NCI-H446 (cell line): ENCODE results near the gene CAMKK1.

ENCODE experiments used
- DNase-seq, 2 experiments: peaks; one replicate each; lab custom pipeline; 2025; lab: John Stamatoyannopoulos, UW

The CAMKK1 gene

GRCh38 chr17:3918372-3919122, 25.7 kb upstream of the CAMKK1 start:
- DNase-seq, result no peak

- no peak for DNase-seq
Observed at GRCh38 chr17:3917391-3917931, 24.6 kb upstream of the CAMKK1 start.

DNA sequence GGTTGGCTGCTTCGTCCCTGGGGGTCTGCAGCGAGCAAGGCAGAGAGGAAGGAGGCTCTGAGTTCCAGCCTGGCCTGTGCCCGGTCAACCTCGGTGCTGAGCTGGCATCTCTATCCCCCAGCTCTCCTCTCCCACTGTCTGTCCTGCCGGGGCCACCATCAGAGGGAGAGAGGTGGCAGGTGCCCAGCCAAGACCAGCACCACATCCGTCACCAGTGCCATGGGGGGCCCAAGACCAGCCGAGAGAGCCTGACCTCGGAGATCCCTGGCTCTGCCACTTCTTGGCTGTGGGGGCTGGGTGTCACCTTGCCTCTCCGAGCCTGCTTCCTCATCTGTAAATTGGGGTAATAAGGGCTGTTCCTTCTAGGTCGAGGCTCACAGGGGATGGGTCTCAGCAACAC, 24.0 kb upstream of the CAMKK1 start:
- DNase-seq, result no peak

GRCh38 chr17:3915995-3916696, 23.3 kb upstream of the CAMKK1 start, which contains the start of gene P2RX1:
P2RX1 (minus strand) TSS chr17:3916465; CDS start chr17:3916225, 240 bp downstream.
- no peak for DNase-seq

- DNase-seq, result no peak
Observed at GRCh38 chr17:3915581-3915994, 22.7 kb upstream of the CAMKK1 start.

DNA sequence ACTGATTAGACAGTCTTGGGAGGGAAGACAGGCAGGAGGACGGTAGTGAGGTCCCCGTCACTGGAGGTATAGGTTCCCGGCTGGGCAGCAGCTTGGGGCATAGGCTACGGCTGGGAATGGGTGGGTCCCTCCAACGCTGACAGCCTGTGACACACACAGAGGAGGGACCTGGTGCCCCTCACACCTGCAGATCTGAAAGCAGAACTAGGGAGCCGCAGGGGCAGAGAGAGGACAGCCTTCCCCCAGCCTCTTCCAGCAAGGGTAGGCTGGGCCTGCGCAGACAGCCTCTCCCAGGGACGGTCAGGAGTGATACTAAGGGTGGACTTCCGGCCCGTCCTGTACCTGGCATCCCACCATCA, 21.4 kb upstream of the CAMKK1 start:
- no peak for DNase-seq

DNA sequence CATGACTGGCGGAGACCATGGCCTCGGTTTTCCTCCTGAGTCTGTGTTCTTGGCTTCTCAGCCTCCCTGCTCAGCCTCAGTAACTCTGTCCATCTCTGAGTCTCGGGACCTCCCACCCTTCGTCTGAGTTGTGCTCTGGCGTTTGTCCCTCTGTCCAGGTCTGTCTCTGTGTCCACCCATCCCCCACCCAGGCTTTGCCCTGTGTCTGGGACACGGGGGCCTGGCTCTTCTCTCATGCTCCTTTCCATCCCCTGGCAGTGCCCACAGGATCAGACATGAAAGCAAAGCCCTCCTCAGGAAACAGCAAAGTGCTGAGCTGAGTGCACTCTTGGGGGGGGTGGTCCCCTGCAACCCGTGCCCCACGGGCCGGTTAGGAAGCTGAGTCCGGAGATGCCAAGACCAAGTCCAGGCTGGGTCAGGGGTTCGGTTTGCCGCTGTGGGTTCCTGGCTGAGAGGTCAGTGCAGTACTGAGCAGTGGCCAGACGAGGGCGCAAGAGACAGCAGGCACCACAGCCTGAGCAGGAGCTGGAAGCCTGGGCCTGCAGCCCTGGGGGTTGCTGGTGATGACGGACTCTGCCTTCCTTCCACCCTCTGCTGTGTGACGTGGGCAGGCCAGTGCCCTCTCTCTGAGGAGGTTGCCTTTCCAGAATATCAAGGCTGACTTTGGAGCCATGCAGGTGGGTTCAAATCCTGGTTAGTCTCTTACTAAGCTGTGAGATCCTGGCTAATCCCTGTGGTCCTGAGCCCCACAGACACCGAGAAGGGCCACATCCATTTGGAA, 20.9 kb upstream of the CAMKK1 start:
- peak; percentile 33 to 65 for DNase-seq

DNA sequence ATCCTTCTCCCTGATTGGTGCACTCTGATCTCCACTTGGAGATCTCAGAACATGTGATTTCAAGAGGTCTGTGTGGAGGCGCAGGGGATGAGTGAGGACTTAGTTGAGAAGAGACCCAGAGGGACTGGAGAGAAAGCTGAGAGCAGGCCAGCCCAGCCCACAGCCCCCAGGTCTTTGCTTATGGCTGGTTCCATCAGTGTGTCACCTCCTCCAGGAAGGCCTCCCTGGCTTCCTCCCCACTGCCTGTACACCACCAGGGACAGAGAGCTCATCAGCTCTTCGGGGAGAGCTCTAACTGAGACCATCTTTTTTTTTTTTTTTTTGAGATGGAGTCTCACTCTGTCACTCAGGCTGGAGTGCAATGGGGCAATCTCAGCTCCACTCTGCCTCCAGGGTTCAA, 20.0 kb upstream of the CAMKK1 start:
- no peak for DNase-seq

DNA sequence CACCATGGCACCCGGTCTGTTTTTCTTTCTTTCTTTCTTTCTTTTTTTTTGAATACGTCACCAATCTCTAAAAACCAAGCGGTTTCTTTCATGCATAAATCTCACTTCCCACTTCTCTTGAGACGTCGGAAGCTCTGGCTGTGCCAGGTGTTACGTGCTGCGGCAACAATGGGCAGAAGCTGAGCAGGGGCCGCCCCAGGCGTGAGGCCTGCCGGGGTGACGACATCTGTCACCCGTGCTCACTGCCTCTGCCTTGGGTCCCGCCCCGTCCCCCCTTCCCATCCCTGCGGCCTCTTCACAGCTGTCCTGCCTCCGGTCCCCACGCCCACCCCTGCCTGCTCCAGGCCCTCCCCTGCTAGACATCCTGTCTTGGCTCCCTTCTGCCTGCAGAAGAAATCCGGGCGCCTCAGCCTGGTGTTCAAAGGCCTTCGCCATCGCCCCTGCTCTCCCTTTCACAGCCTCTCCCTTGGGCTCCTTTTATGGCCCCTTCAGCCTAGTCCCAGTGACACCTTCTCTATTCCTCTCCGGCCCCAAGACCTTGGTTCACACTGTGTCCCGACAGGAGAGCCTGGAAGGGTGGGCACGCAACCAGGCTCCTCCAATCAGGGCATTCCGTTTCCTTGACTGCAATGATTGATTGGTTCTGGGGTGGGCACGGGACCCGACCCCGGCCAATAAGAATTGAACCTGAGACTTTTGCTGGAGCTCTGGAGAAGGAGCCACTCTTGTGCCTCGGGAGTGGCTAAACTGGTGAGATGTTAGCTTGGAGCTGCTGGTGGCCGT, 18.6 kb upstream of the CAMKK1 start:
- DNase-seq, result no peak

DNA sequence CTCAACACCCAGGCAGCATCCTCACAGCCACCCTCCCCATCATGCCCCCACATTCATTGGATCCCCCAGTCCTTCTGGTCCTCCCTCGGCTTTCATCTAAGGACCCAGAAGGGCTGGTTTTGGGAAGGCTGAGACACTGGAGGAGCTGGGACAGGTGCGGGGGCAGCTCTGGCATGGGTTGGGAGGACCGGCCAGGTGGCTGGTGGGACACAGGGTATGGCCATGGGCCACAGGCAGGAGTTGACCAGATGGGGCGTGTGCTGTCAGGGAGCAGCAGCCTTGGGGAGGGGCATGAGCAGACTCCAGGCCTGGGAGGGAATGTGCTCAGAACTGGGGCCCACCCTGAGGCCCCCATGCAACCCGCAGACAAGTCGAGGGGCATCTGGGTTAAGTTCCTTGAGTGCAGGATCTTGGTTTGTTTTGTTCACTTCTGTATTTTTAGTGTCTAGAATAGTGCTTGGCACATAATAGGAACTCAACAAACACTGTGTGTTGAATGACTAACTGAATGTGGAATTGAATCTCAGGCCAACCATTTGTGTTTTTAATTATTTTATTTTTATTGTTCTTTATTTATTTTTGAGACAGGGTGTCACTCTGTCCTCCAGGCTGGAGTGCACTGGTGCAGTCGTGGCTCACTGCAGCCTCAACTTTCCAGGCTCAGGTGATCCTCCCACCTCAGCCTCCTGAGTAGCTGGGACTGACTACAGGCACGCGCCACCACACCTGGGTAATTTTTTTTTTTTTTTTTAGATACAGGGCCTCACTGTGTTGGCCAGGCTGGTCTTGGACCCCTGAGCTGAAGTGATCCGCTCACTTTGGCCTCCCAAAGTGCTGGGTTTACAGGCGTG, 17.8 kb upstream of the CAMKK1 start:
- DNase-seq, result no peak

DNA sequence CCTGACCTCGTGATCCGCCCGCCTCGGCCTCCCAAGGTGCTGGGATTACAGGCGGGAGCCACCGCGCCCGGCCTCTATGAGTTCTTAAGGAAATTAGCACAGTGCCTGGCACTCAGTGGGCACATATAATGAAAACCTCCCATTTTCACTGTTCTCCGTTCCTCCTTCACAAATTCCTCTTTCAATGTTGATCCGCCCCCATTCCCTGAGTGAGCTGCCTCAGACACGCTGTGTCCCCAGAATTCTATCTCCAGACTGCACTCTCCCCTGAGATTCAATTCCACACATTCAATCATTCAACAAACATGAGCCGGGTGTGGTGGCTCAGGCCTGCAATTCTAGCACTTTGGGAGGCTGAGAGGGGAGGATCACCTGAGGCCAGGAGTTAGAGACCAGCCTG, 16.4 kb upstream of the CAMKK1 start:
- no peak for DNase-seq

DNA sequence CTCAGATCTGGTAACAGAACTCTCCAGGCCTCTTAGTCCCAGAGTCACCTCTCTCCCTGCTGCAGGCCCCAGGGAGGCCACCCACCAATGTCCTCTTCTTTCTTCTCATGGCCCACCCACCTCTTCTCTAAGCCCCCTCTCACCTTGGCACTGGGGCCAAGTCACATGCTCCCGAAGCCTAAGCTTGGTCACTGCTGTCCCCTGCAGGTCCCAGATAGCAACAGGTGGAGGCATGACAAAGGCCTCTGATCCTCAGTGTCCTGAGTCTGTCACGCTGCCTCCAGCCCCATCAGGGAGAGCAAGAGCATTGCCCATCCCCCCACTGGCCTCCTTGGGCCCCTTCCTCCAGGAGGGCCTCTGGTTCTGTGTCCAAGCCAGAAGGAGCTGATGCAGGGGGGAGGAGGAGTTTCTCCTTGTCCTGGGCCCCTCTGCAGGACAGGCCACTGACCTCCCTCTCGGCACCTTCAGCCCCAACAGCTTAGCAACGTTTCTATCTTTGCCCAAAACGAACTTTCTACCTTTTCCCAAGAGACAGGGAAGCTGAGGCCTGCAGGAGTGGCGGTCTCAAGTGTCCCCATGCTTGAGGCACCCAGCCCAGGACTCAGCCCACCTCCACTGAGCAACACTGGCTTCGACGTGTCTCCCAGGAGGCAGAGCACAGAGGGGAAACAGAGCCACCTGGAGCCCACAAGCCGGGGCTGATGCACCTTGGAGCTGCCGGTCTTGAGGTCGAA, 14.8 kb upstream of the CAMKK1 start:
- DNase-seq, result no peak

GRCh38 chr17:3906881-3907280, 14.0 kb upstream of the CAMKK1 start:
- no peak for DNase-seq

- DNase-seq, result no peak
Observed at GRCh38 chr17:3905017-3905520, 12.2 kb upstream of the CAMKK1 start.

DNA sequence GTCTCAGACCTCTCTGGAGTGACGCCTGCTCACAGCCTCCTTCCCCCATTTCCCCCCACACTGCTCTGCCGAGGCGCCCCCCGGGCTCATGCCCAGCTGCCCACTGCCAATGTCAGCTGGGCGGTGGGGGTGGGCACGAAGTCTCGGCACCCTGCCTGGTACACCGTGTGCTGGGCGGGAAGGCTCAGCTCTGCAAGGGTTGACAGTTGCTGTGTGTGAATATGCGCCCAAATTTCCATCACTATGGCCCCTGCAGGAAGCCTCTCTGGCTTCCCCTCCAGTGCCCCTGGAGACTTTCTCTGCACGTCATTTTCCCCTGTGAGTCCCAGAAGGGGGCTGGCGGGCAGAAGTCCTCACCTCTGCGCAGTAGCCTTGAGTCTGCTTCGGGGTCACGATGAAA, 11.6 kb upstream of the CAMKK1 start:
- no peak for DNase-seq

GRCh38 chr17:3903881-3904290, 11.0 kb upstream of the CAMKK1 start:
- no peak for DNase-seq

- DNase-seq, result no peak
Observed at GRCh38 chr17:3903051-3903825, 10.4 kb upstream of the CAMKK1 start.

GRCh38 chr17:3900646-3901045, 7.8 kb upstream of the CAMKK1 start:
- no peak for DNase-seq

- DNase-seq, result no peak
Observed at GRCh38 chr17:3897731-3898130, 4.9 kb upstream of the CAMKK1 start.
